Middle frontal gyrus (tissue), 1 donor: ENCODE results near the gene ASPG.

Source experiments
- DNase-seq: peaks from one replicate; pipeline ENCODE4 v3.0.0-alpha.2; 2015; ENCODE audit warnings: low spot score; ENCODE audit errors: extremely low spot score

The ASPG gene

GRCh38 chr14:104093366-104094055 lies 8.0 kb downstream of the ASPG start:
- no peak for DNase-seq

- no peak for DNase-seq
Observed at GRCh38 chr14:104094056-104094708, 8.7 kb downstream of the ASPG start.

GRCh38 chr14:104094709-104095425 lies 9.4 kb downstream of the ASPG start:
- DNase-seq, result no peak

DNA sequence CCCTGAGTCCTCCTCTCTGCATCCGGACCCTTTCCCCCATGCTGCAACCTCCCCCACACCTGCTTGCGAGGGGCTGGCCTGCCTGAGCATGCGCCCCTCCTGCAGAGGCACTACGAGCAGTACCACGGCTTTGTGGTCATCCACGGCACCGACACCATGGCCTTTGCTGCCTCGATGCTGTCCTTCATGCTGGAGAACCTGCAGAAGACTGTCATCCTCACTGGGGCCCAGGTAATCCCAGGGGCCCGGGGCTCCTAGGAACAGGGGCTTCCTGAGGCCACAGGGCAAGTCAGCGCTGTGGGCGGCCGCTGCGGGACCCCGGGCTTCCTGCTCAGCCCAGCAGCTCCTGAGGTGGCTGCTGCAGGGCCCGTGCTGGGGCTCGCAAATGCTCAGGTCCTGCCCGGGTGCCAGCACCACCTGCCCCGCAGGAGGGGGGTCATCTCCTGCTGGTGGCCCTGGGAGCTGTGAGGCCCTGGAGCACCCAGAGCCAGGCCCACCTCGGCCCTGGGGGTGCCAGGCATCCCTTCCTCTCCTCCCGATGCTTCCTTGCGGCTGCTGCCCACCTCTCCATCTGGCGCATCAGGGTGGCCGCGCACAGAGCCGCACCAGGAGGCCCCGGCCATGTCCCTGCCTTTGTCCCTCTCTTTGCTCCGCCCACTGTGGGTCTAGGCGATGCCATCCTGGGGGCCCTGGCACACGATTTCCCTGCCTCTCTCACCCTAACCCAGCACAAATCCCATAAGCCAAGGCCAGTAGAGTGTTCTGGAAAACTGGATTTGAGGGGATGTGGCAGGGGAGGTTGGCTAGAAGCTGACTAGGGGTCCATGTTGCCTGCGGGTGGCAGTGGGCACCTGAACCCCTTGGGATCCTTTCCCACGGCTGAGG lies 10.2 kb downstream of the ASPG start:
- DNase-seq, result no peak

GRCh38 chr14:104096318-104096717 lies 10.8 kb downstream of the ASPG start:
- DNase-seq, result no peak

DNA sequence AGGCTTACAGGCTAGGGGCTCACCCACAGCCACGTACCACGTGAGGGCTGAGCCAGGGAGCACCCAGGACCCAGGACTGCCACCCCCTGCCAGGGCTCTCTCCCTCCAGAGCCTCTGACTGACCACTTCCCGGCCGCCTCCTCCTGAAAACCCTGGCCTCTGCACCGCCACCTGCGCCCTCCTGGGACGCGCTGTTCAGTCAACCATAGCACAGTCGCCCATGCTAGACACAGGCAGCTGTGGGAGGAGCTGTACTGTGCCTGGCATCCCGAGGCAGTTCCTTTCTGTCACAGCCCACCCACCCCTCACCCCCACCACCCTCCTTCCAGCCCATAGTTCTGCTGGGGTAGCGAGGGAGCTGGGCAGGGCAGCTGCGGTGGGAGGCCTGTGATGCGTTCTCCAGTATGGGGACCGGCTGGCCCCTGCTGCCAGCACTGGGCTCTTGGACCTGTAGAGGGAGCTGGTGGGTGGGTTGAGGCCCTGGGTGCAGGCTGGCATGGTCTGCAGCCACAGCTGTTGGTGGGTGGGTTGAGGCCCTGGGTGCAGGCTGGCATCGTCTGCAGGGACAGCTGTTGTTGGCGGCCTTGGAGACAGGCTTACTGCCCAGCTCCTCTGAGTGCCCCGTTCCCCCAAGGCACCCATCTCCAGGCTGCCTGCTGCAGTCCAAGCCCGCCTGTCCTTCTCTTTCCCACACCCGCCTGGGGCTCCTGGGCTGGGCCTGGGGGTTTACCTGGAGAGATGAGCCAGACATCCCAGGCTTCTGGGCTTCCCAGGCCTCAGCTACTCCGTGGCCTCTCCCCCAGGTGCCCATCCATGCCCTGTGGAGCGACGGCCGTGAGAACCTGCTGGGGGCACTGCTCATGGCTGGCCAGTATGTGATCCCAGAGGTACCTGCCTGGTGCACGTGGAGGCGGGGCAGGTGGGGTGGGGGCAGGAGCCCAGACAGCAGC lies 11.5 kb downstream of the ASPG start:
- no peak for DNase-seq

- DNase-seq, result no peak
Observed at GRCh38 chr14:104098272-104099095, 13.0 kb downstream of the ASPG start.

- no peak for DNase-seq
Observed at GRCh38 chr14:104099096-104100041, 13.9 kb downstream of the ASPG start.

DNA sequence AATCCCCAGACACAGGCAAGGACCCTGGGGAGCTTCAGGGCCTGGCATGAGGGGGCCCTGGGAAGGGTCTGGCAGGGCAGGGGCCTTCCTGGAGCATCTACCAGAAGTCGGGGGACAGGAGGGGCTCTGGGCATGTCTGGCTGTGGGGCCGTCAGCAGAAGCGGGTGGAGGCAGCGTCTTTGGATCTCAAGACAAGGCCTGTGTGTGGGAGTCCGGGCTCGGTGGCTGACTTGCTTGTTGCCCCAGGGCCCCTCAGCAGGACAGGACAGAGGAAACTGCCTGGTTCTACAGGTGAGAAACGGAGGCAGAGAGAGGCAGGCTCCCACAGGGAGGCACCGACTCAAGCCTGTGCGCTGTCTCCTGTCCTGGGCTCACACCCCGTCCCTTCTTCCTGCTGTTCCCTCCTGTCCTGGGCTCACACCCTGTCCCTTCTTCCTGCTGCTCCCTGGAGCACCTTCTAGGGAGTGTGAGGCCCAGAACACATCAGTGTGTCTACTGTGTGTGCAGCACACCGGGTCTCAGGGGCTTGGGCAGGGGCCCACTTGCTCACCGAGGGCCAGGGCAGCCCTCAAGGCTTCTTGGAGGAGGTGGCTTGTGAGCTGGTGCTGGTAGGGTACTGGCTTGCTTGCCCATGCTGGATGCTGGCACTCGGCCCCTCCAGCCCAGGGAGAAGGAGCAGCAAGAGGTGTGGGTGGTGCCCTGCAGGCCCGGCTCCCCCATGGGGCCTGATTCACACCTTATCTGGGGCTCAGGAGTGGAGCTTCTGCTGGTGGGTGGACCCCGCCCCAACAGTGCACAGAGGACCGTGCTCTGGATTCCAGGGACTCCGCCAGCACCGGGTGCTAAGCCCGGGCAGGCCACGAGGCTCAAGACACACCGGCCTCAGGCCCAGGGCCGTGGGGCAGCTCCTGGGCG lies 14.9 kb downstream of the ASPG start:
- no peak for DNase-seq

- no peak for DNase-seq
Observed at GRCh38 chr14:104101086-104101621, 15.7 kb downstream of the ASPG start.

DNA sequence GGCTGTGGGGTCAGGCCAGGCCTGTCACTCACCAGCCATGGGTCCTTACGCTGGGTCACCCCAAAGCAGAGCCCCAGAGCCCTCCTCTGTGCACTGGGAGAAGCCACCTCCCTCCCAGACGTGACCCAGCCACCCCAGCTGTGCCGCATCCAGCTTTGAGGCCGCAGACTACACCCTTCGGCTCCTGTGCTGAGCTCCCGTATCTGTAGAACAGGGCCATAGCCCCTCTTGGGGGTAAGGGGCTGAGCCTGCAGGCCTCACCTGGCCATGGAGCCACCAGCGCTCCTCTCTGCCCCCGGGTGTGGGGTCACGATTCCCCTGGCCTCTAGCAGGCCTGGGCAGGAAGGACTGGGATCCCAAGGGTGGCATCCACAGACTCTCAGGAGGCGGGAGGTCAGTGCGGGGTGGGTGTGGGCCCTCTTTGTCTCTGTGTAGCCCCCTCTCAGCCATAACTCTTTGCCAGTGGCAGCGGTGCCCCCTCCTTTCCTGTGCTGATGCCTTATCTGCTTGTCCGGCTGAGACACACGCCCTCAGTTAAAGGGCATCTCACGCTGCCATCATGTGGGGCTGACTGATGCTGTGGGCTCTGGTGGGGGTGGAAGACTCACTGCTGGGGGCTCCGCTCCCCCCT lies 16.3 kb downstream of the ASPG start:
- no peak for DNase-seq

DNA sequence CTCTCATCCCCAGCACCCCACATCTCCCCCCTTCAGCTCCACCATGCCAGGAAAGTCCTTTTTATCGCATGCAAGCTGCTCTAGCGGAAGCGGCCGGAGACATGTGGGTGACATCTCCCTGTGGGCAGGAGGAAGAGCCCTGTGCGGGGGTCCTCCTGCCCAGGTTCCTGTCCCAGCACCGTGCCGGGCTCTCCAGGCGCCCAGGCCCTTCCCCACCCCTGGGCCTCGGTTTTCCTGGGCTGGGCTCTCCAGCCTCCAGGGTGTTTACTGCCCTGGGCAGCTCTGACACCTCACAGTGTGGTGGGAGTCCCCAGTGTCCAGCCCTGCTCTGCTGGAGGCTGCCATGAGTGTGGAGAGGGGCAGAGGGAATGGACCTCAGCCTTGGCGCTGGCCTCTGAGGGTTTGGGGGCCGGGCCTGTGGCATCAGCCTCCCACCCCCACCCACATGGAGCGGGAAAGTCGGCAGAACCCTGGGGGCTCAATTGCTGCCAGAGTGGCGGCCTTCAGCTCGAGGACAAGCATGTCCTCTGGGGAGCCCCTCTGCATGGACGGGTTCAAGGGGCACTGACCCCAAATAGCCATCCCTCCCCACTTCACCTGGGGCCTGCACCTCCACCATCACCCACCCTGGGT lies 16.9 kb downstream of the ASPG start:
- DNase-seq, result no peak

GRCh38 chr14:104103061-104103445 lies 17.6 kb downstream of the ASPG start:
- DNase-seq, result no peak

DNA sequence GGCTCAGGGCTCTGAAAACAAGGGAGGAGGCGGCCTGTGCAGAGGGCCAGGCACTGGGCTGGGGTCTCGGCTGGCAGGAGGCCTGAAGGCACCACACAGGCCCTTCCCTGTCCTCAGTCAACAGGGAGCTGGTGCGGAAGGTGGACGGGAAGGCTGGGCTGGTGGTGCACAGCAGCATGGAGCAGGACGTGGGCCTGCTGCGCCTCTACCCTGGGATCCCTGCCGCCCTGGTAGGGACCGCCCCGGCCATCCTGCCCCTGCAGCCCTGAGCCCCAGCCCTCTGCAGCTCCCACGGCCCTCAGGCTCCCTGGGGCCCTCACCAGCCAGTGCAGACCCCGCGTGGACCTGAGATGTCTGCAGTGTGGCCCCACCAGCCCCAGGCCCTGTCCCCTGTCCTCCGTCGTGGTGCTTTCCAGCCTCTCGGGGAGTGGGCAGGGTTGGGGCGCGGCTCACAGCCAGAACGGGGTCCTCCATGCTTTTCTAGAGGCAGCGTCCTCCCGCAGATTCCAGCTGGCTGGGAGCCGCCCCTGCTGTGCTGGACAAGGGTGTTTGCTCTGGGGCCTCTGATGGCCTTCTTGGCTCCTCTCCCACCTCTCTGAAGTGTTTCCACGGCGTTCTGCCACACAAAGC lies 18.1 kb downstream of the ASPG start:
- DNase-seq, result no peak

- no peak for DNase-seq
Observed at GRCh38 chr14:104104076-104104901, 18.8 kb downstream of the ASPG start.
